ENCODE data around the gene WDR76.

The WDR76 gene

DNA sequence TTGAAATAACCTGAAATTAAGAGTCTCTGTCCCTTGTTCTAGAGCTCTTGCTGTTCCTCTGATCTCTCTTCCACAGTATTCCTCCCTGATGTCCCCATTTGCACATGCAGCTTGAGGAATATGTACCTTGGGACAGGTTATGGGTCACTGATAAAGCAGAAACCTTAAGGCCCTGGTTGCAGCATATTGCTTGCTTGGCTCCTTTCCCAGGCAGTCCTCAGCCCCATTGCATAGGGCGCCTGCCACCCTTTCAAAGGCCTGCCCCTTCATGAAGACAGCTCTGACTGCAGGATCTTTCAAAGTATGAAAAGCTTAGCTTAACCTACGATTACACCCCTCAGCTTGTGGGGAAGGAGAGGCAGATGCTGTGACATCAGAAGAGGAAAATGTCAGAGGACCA is 51.6 kb downstream of the WDR76 start:
- no peak for DNase-seq (ENCODE audit: low spot score)

DNA sequence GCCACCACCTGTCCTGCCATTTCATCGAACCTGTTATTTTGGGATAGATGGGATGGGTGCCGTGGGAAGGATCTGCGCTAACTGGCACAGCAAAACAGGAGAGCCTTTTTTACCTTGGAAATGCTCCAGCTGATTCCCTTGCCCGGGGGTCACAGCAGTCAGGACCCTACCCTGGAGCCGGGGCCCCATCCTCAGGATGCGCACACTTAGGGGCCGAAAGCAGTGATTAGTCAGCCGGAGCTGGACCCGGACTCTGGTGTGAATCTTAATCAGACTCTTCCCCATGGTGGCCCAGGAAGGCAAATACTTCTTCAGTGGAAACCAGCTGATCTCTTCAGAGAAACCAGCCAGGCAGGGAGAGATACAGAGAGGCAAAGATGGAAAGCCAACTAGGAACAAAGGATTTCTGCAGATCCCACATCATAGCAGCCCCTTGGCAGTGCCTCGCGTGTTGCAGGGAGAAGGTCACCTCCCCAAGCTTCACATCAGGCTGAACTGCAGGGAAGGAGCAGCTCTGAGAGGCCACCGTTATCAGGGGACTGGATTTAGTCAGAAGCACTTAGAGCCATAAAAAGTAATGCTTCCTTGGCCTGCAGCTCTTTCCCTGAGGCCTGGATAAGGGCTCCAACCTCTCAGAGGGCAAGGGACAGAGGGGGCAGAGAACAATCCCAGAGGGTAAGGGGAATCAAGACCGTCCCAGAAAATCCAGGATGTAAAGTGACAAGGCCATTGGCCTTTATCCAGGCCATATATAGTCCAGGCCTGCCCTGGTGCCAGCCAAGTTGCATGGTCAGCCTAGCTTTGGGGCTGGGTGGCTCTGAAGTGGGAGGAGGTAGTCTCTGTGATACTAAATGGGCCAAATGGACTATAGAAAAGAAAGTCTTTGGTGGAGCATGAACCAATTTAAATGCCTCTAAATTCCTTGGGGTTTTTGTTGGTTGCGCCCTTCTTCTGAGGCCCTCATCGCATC is 52.9 kb downstream of the WDR76 start:
- no peak for DNase-seq (ENCODE audit: low spot score)

DNA sequence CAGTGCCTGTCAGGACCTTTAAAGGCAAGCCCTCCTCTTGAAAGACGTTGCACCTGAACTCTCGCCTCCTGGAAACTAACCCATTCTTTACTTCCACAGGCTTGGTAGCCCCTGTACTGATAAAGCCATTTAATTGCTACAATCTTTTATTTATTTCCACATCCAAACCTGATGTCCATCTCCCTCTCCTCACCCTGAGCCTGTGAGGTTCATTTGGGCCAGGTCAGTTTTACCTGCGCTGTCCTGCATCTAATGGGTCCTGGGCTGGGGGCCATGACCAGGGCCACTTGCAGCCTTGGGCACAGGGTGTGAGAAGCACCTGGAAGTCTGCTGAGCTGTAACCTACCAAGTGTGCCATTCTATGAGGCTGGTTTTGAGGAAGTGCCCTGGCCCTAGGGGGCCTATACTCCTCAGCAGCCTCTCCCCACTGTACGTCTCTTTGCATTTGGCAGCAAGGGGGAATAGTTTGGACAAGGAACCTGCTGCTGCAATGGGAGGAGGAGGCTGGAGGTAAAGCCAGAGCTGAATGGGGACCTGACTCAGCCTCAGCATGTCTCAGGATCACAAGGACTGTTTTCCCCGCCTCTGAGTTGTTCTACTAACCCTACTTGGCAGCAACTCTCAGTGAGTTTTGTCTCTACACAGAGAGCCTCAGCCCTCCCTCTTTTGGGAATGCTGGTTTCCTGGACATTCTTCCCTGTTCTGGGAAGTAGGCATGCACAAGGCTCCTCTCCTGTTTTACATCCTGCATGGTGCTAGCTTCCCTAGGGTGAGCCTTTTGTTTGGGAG is 53.8 kb downstream of the WDR76 start:
- no peak for DNase-seq (ENCODE audit: low spot score)

DNA sequence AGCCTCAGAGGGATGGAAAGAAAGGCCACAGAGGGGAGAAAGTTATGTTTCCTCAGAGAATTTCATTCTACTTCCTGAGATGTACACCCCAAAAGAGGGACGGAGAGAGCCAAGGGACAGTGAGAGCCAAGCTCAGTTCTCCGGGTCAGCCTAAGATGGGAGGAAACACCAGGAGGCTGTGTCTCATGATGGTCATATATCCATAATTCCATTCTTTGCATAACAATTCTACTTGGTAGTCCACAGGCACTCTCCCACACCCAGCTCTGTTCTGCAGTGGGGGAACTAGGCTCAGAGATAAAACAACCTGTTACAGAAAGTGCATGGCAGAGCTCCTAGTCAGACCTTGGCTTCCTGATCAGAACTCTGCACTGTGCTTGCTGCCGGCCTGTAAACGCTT is 54.4 kb downstream of the WDR76 start:
- no peak for DNase-seq (ENCODE audit: low spot score)

DNA sequence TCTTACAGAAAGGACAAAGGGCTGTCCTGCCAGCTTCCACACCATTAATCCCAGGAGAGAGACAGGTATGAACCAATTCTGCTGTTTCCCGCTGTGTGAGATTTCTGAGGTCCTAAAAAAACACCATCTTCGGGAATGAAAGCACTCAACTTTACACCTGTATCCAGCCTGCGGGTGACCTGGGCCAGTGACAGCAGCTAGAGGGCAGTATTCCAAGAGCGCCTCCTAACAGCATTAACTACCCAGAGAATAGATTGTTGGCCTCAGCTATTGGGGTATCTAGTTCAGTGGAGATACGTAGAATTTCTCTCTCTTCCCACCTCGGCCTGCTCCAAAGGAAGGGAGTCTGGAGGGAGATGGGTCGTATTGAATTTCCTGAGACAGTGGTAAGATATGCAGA is 55.1 kb downstream of the WDR76 start:
- peak; percentile 16 for DNase-seq (ENCODE audit: low spot score)

DNA sequence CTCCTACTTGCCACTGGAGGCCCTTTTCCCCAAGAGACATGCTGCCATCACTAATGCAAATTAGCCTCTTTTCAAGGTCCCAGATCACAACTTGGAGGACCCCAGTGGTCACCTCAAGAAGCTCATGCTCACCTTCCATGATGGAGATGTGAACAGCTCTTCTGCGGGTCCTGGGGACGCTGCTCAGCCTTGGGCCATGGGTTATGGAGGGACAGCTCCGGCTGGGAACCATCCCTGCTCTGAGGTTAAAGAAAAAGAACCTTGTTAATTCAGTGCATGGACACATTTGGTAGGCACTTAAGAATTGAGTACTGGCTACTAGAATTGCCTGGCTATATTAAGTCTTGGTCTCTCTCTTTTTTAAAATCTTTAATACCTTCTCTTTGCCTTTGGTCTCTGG is 56.8 kb downstream of the WDR76 start:
- DNase-seq (ENCODE audit: low spot score), result no peak

DNA sequence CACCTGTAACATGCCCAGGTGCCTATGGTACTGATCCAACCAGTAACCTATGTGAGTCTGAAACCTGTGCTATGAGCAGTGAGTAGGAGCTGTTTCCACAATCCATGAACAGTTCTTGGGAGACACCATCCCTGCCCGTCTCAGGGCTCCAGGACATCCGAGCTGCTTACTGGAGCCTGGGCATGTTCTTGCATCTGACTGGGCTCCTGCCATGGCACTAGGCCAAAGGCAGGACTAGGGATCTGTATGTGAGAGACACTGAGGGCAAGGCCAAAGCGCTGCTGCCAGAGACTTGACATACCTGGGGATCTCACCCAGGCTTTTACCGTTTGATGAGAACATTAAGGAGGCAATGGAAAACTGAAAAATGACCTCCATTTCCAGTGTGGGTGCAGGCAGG is 59.8 kb downstream of the WDR76 start:
- DNase-seq (ENCODE audit: low spot score), result peak; percentile 48

DNA sequence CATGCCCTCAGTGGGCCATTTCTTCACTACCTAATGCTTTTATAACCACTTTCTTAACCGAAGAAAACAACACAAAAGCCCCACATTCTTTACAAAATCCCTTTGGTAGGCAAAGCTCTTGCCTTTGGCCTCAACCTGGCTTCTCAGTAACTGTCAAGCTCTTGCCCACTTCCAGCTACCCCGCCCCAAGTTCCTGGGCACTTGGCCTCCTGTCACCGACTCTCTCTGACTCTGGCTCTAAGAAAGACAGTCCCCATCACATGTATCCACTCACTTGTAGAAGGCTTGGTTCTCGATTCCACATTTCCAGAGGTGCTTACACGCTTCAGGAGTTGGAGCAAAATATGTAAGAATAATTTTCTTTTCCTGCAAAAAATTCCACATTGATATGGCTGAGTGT is 61.1 kb downstream of the WDR76 start:
- DNase-seq (ENCODE audit: low spot score), result no peak

DNA sequence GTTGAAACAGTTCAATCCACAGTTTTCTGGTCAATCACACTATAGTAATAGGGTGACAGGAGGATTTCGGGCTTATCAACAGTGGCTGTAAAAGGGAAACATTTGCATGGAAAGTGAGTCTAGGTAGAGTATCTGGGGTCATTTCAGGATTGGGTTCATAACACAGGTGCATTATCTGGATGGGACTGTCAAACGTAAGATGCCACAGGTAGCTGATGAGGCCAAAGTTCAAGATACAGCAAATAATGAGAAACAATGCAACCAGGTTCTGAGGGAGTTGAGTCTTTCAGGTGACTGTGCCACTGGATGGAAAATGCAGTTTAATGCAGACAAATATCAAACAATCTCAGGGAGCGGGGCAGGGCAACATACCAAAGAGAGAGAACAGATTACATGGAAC is 62.2 kb downstream of the WDR76 start:
- DNase-seq (ENCODE audit: low spot score), result no peak

DNA sequence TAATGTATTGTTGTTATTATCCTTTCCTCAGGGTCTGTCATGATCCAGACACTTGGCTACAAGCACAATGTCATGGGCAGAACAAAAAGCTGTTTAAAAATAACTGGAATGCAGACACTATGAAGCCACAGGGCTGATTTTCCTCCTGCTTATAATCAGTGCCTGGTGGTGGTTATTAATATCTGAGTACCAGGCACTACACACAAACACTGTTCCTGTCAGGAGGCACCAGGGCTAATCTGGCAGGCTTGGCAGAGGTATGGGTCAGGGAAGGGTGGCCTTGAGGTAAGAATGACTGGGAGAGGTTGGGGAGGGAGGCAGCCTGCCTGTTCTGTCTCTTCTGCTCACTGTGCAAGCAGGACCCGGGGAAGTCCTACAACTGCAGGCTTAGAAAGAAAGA is 67.2 kb downstream of the WDR76 start:
- no peak for DNase-seq (ENCODE audit: low spot score)

DNA sequence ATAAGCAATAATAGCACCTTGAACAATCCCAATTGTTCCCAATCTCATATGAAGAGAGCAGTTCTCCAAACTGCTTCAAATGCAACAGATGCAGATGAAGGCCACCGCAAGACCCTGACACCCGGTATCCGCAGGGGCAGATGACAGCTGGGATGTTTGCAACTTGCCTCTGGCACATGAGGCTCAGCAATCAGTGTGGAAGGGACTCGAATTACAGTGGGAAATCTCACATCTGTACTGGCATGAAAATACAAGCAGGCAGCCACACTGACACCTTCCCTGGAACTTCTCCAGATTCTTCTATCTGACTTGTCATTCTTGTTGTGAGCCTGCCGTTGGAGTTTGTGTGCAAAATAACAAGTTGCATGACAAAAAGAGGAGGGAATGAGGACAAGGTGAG is 68.8 kb downstream of the WDR76 start:
- DNase-seq (ENCODE audit: low spot score), result no peak

DNA sequence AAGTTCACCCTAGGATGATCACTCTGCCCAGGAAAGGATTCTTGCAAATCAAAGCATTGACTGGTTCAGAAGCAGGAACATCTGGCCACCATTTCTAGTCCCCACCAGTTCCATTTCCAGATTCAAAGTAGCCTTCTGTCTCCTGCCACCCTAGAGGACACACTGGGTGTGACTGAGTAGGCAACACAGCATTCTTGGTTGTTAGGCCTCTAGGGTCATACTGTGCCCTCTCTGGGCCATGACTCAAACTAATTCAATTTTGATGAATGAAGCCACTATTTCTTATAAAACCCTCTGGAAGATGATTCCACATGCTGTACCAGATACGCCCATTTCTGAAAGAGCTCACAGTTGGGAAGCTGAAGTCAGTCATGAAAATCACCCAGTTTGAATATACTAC is 69.7 kb downstream of the WDR76 start:
- no peak for DNase-seq (ENCODE audit: low spot score)

DNA sequence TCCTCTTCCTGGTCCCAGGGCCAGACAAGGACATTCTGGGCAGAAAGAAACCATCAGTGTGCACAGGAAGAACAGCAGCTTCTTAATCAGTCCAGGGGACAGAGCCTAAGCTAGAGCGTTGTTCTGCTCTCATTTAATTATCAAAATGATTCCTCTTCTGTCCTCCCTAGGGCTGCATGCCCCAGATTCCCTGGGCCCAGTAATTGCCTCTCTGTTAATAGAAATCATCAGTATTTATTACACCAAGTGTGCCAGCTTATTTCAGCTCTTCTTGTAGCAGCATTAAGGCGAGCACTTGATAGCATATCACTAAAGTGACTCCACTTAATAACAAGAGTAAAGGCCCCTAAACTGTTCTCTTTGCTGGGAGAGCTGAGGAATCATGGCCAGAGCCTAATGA is 72.1 kb downstream of the WDR76 start:
- no peak for DNase-seq (ENCODE audit: low spot score)

DNA sequence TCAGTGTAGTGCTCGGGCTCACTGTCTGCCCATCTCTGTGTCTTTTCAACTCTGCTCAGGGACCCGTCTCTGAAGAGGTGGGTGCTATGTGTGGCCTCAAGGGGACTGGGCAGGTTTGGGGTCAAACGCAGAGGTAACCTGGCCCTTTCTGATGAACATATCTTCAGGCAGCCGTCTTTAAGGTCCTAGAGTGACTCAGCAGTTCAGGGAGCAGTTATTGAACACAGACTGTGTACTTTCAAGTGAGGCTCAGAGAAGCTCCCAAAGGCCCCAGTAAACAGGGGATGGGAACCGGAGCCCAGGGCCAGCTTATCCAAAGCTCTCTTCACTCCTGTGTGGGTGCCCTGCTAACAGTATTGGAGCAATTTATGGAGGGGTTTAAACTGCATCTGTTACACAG is 73.1 kb downstream of the WDR76 start:
- DNase-seq (ENCODE audit: low spot score), result no peak

DNA sequence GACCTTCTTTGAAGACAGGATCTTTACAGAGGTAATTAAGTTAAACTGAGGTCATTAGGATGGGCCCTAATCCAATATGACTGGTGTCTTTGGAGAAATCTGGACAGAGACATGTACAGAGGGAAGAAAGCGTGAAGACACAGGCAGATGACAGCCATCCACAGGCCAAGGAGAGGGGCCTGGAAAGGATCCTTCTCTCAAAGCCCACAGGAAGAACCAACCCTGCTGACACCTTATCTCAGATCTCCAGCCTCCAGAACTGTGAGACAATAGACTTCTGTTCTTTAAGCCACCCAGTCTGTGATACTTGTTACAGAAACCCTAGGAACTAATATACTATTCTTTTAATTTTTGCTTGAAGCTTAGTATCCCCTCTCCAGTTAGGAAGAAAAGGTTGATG is 74.2 kb downstream of the WDR76 start:
- DNase-seq (ENCODE audit: low spot score), result no peak

DNA sequence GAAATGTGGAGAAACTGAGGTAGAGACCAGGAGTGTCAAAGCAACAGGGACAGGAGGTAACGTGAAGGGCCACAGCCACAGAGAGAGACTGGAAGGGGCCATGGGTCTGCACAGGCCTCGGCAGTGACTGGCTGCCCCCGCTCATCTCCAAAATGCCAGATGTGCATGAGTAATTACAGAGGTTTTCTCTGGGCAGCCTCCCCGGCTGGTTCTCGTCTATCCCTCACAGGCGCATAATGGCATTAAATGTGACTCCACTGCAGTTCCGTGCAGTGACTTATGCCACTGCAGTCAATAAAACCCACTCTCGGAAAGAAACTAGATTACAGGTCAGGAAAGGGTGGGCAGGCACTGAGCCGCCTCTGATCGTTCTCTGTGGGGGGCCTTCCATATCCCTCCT is 74.7 kb downstream of the WDR76 start:
- no peak for DNase-seq (ENCODE audit: low spot score)

DNA sequence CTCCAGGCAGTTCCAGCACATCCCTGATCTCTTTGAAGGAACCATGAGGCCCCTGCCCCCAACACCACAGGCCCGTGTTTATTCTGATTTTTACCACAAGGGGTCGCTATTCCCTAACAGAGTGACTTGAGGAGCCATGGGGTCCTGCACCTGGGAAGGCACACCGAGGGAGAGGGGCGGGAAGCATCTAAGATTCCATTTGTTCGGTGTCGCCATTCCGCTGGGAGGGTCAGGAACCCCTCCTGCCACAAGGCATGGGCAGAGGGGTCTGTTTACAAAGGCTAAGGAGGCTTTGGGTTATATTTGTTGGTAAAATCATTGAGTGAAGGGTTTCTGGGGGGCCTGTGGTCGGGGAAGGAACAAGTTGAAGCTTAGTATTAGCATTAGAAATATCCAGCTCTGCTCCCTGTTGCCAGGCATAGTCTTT is 77.1 kb downstream of the WDR76 start:
- peak; percentile 65 for DNase-seq (ENCODE audit: low spot score)

DNA sequence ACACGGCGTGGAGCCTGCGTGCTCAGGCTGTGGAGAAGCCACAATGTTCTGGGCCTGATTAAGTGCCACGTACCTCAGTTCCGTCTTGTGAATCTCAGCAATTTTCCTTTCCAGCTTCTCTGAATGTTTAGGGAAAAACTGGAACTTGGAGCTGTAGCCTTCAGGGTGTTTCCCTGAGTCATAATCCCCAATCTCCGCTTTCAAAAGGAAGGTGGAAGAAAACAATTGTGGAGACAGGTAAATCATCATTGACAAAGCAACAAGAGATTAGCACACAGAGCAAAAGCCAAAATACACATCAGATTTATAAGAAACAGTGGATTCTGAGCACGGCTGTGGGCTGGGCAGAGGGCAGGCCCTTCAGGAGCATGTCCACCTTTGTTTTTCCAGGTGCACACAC is 79.0 kb downstream of the WDR76 start:
- no peak for DNase-seq (ENCODE audit: low spot score)

DNA sequence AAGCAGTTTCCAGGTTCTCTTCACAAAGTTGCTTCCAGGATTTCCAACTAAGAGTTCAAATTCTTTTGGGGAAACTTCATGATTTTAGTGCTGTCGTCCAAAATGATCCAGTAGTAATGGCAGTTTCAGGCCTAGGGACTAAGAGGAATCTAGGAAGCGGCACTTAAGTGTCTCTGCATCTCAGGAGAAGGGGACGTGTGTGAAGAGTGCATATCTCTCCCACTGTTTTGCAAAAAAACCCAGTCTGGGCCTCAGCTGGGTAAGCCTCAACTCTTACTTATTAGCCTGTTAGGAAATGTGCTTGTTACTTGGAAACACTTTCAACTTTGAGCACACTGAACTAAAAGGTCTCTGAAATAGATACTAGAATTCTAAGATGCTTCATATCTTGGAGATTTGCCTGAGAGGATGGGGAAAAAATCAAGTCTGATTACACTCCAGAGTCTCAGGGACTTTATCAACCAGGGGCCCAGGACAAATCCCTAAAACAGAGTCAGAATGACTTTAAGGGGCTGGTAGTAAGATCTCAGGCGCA is 81.8 kb downstream of the WDR76 start:
- no peak for DNase-seq (ENCODE audit: low spot score)

DNA sequence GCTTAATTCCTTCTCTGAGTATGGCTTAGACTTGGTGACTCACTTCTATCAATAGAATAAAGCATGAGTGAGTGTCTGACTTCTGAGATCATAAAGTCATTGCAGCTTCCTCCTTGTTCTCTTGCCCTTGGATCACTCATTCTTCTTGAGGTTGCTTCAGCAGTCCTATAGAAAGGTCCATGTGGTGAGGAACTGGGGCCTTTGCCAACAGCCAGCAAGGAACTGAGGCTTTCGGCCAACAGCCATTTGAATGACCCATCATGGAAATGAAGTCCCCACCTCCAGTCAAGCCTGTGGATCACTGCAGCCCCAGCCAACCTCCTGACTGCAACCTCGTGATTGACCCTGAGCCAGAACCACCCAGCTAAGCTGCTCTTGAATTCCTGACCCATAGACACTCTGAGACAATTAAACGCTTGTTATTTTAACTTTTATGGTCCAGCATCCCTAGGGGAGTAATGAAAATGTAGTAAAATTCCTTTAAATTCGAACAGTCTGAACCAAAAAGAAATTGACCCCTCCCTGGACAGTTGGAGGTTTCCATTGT is 84.5 kb downstream of the WDR76 start:
- DNase-seq (ENCODE audit: low spot score), result peak; percentile 68

DNA sequence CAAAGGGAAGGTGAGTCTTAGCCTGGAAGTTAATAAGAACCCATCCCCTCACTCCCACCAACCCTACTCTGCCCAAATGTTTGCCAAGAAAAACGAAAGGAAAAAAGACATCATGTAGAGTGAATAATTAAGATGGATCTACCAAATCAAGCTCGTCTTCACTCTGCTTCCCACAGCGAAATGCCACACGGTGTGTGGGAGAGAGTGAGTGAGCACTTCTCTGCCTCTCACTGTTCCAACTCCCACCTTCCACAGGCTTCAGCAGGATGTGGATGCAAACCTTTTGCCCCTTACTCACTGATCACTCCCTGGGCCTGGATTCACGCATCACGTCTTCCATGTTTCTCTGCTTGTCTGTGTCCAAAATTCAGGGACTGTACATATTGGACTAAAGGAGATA is 85.4 kb downstream of the WDR76 start:
- DNase-seq (ENCODE audit: low spot score), result no peak

DNA sequence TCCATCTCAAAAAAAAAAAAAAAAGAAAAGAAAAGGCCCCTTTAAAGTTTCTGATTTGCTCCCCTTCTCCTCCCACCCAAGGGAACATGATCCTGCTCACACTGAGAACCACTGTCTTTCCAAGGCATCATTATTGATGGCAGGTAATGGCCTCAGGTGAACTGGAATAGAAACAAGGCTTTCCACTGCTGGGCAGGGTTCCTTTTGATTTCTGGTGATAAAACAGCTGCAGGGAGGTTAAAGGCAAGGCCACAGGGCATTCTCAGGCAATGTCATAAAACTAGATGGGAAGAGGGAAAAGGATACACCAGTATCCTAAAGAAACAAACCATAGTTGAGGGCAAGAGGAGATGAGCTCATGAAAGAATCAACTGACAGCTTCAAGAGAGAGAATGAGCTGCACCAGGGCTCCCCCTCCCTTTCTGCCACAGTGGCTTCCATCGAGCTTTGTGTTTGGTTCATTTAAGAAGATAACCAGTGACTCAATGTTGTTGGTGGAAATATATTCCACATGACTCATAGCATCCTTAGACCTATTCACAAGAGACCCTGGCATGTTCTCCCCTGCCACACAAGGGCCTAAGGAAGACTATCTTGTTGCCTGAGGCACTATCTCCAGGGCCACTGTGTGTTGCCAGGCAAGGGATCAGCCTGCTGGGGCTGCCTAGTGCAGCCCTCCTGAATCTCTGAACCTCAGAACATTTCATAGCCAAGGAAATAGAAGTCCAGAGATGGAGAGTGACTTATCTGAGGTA is 86.4 kb downstream of the WDR76 start:
- no peak for DNase-seq (ENCODE audit: low spot score)
